OCI-LY3 (cell line): ENCODE results near the gene NSD1.

Experiments
- CTCF ChIP-seq: fragments of 200-600, 300-600 bp; sonication (generic); IDR thresholded peaks from 2 replicates; pipeline ENCODE4 v1.5.1; 2014; ENCODE audit warnings: antibody characterized with exemption, low read length, low read depth
- EZH2phosphoT487 ChIP-seq: fragments of 200-600 bp; shearing (Covaris generic); IDR thresholded peaks from 2 replicates; pipeline ENCODE4 v1.6.1; 2018; ENCODE audit warnings: antibody characterized with exemption, mixed run types, low read depth

DNA sequence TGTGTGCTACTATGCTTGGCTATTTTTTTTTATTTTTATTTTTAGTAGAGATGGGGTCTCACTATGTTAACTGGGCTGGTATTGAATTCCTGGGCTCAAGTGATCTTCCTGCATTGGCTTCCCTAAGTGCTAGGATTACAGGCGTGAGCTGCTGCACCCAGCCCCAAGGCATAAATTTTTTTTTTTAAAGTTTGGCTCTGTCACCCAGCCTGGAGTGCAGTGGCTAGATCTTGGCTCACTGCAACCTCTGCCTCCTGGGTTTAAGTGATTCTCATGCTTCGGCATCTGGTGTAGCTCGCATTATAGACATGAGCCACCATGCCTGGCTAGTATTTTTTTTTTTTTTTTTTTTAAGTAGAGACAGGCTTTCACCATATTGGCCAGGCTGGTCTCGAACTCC, 99.6 kb downstream of the NSD1 start:
- TF ChIP-seq CTCF = no peak
- no peak for TF ChIP-seq EZH2phosphoT487
